GM12874 (cell line): ENCODE results near the gene SELPLG.

Experiments
- TF ChIP-seq, protein P1 (sequence below): IDR thresholded peaks from 2 replicates; pipeline ENCODE4 v1.5.1; 2011; ENCODE audit warnings: low read depth, mild to moderate bottlenecking, control low read depth, low read length, moderate library complexity; ENCODE audit not compliant: insufficient read depth

The SELPLG gene

DNA sequence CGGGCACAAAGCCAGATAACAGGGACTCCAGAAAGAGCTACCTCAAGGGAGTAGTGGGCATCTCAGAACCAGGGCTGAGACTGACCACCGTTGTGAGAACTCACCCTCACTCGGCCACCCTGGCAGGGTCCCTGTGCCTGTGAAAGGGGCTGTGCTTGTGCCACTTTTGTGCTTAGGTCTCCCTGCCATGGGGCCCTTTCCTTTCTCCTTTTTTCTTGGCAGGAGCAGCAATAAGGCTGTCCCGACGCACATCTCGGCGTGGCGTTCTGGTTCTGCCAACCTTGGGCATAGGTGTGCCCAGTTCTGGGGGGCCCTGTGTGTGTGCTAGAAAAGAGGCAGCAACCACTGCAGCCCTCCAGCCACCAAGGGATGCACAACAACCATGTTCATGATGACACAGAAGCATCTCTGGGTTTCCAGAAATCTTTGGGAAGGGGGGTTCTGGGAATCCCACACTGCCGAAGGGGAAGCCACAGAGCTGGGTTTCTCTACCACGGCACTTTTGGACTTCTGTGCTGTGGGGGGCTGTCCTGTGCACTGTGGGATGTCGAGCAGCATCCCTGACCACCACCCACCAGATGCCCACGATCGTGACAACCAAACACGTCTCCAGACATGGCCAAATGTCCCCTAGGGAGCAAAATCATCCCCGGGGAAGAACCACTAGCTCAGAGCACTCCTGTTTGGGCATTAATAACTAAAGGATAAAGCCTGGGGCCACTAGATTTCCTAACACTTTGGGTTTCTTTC lies 22.7 kb downstream of the SELPLG start:
- TF ChIP-seq, protein P1, sequence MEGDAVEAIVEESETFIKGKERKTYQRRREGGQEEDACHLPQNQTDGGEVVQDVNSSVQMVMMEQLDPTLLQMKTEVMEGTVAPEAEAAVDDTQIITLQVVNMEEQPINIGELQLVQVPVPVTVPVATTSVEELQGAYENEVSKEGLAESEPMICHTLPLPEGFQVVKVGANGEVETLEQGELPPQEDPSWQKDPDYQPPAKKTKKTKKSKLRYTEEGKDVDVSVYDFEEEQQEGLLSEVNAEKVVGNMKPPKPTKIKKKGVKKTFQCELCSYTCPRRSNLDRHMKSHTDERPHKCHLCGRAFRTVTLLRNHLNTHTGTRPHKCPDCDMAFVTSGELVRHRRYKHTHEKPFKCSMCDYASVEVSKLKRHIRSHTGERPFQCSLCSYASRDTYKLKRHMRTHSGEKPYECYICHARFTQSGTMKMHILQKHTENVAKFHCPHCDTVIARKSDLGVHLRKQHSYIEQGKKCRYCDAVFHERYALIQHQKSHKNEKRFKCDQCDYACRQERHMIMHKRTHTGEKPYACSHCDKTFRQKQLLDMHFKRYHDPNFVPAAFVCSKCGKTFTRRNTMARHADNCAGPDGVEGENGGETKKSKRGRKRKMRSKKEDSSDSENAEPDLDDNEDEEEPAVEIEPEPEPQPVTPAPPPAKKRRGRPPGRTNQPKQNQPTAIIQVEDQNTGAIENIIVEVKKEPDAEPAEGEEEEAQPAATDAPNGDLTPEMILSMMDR = no peak

- TF ChIP-seq, protein P1 = no peak
Observed at GRCh38 chr12:108610336-108610815, 23.3 kb downstream of the SELPLG start.

GRCh38 chr12:108609537-108610335 lies 24.0 kb downstream of the SELPLG start:
- TF ChIP-seq, protein P1 = no peak

DNA sequence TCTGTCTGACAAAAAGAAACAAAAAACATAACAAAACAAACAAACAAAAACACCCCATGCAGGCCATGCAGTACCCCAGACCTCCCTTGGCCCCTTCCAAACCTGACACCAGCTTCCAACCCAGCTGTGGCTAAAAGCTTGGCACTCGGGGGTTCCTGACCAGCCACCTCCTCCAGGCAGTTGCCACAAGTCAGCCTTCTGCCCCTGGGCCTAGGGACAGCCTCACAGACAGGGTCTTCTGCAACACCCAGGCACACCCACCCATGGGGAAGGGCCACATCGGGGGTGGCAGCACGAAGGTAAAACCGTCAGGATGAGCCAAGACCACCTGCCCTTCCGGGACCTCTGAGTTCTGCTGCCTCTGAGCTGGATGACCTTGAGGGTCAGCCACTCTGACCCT lies 25.1 kb downstream of the SELPLG start:
- TF ChIP-seq, protein P1 = no peak

GRCh38 chr12:108607981-108608600 lies 25.6 kb downstream of the SELPLG start:
- TF ChIP-seq, protein P1 = no peak

- TF ChIP-seq, protein P1 = no peak
Observed at GRCh38 chr12:108606492-108606891, 27.2 kb downstream of the SELPLG start.
